IMR-90 (cell line): Measurements from ENCODE around the gene PATL2. TPM values are rescaled to one million over a fixed set of nuclear protein-coding genes. Genes with fewer than 3 reads are reported as not detected.
"Not testable (repeated sequence)": the region's sequence is repeated elsewhere in the genome, so short reads cannot be mapped to it uniquely, and the experiment has no call there.

Experiments
- ATAC-seq: fragments of 200-7000 bp; cut with Tn5 transposase; 2 replicates; pipeline ENCODE4 v1.9.1; 2020; ENCODE audit warnings: low read depth, mild to moderate bottlenecking, moderate library complexity
- BruUV-seq: library from RNA; stranded (reverse); fragments of 400-500 nt; replicated peaks from 2 replicates; lab custom pipeline; 2021; lab: Mats Ljungman, UMichigan
- CTCF ChIA-PET: fragments of 300-600 bp; formaldehyde crosslinking; extraction: SDS; loops from one replicate; lab custom pipeline; 2021; ENCODE audit warnings: antibody characterized with exemption; lab: Yijun Ruan, JAX
- POLR2A ChIA-PET: fragments of 300-600 bp; sonication (Branson Sonifier 250); formaldehyde crosslinking; loops from one replicate; lab custom pipeline; 2022; ENCODE audit warnings: antibody characterized with exemption; ENCODE audit not compliant: unreplicated experiment; lab: Charles Lee
- DNase-seq: peaks from one replicate; pipeline ENCODE4 v3.0.0; 2013
- H2AFZ ChIP-seq: replicated peaks from 2 replicates; pipeline ENCODE3; 2013; ENCODE audit warnings: low read length, mild to moderate bottlenecking; ENCODE audit not compliant: poor library complexity
- H2AK5ac ChIP-seq: 2 replicates; pipeline ENCODE4 v1.6.1; 2013; ENCODE audit warnings: low read depth, low read length, inconsistent platforms
- H2AK9ac ChIP-seq: replicated peaks from 2 replicates; pipeline ENCODE3; 2013; ENCODE audit warnings: mild to moderate bottlenecking, low read depth, low read length, moderate library complexity; ENCODE audit not compliant: poor library complexity
- H2BK120ac ChIP-seq: 2 replicates; pipeline ENCODE4 v1.6.1; 2013; ENCODE audit warnings: low read depth, low read length, inconsistent platforms
- H2BK15ac ChIP-seq: 3 replicates; pipeline ENCODE4 v1.6.1; 2013; ENCODE audit warnings: low read depth, low read length, inconsistent platforms
- H2BK20ac ChIP-seq: 2 replicates; pipeline ENCODE4 v1.6.1; 2013; ENCODE audit warnings: low read depth, mild to moderate bottlenecking, inconsistent platforms, low read length, moderate library complexity
- H2BK5ac ChIP-seq: 2 replicates; pipeline ENCODE4 v1.6.1; 2013; ENCODE audit warnings: mild to moderate bottlenecking, low read depth, low read length, inconsistent platforms; ENCODE audit not compliant: poor library complexity, severe bottlenecking
- H3K14ac ChIP-seq: replicated peaks from 2 replicates; pipeline ENCODE4 v1.6.1; 2013; ENCODE audit warnings: low read depth, low read length, inconsistent platforms
- H3K18ac ChIP-seq: 2 replicates; pipeline ENCODE4 v1.6.1; 2013; ENCODE audit warnings: low read depth, low read length, control low read depth
- H3K23ac ChIP-seq: 2 replicates; pipeline ENCODE4 v1.6.1; 2013; ENCODE audit warnings: low read depth, low read length, inconsistent platforms
- H3K27ac ChIP-seq: 2 replicates; pipeline ENCODE4 v1.5.1; 2013; ENCODE audit warnings: mild to moderate bottlenecking, control low read depth, low read length; ENCODE audit not compliant: insufficient read depth
- H3K27me3 ChIP-seq: 2 replicates; pipeline ENCODE4 v1.6.1; 2013; ENCODE audit warnings: low read length; ENCODE audit not compliant: control insufficient read depth, insufficient read depth
- H3K36me3 ChIP-seq: 2 replicates; pipeline ENCODE4 v1.6.1; 2013; ENCODE audit warnings: low read length, mixed read lengths; ENCODE audit not compliant: control insufficient read depth, insufficient read depth
- H3K4ac ChIP-seq: 2 replicates; pipeline ENCODE4 v1.6.1; 2013; ENCODE audit warnings: low read depth, low read length, inconsistent platforms
- H3K4me1 ChIP-seq: 2 replicates; pipeline ENCODE4 v1.6.1; 2013; ENCODE audit warnings: low read length, mixed read lengths; ENCODE audit not compliant: control insufficient read depth, insufficient read depth
- H3K4me2 ChIP-seq: 2 replicates; pipeline ENCODE4 v1.6.1; 2013; ENCODE audit warnings: low read depth, mild to moderate bottlenecking, control low read depth, low read length, moderate library complexity
- H3K4me3 ChIP-seq: 2 replicates; pipeline ENCODE4 v1.5.1; 2013; ENCODE audit warnings: low read depth, mild to moderate bottlenecking, control low read depth, low read length, moderate library complexity; ENCODE audit not compliant: insufficient read depth
- H3K56ac ChIP-seq: 2 replicates; pipeline ENCODE4 v1.6.1; 2013; ENCODE audit warnings: low read length, inconsistent platforms; ENCODE audit not compliant: insufficient read depth; ENCODE audit errors: extremely low read depth
- H3K79me1 ChIP-seq, 2 experiments: 2 replicates each; pipeline ENCODE4 v1.6.1; 2013; ENCODE audit warnings: low read length in 2 of 2, inconsistent platforms in 1 of 2, low read depth in 1 of 2
- H3K9ac ChIP-seq: 2 replicates; pipeline ENCODE4 v1.6.1; 2013; ENCODE audit warnings: low read depth, low read length, control low read depth
- H3K9me1 ChIP-seq: 2 replicates; pipeline ENCODE4 v1.6.1; 2013; ENCODE audit warnings: low read length, inconsistent platforms; ENCODE audit not compliant: insufficient read depth
- H3K9me3 ChIP-seq: 2 replicates; pipeline ENCODE4 v1.6.1; 2013; ENCODE audit warnings: low read length; ENCODE audit not compliant: control insufficient read depth, insufficient read depth
- H4K20me1 ChIP-seq: 2 replicates; pipeline ENCODE4 v1.6.1; 2013; ENCODE audit warnings: low read length, inconsistent platforms; ENCODE audit not compliant: insufficient read depth
- H4K5ac ChIP-seq: 2 replicates; pipeline ENCODE4 v1.6.1; 2013; ENCODE audit warnings: mild to moderate bottlenecking, low read depth, low read length, control low read depth
- H4K8ac ChIP-seq, 2 experiments: 2 replicates each; pipeline ENCODE4 v1.6.1; 2013; ENCODE audit warnings: low read depth in 2 of 2, low read length in 2 of 2, control low read depth in 1 of 2, inconsistent platforms in 1 of 2
- H4K91ac ChIP-seq: 2 replicates; pipeline ENCODE4 v1.6.1; 2013; ENCODE audit warnings: low read depth, low read length, inconsistent platforms; ENCODE audit not compliant: insufficient read depth
- dilution Hi-C: fragments of 300-500 bp; cut with HindIII; formaldehyde crosslinking; loops from one replicate; pipeline ENCODE4 v1.14.3; 2018; ENCODE audit warnings: low sequenced_read_pairs; ENCODE audit not compliant: unreplicated experiment
- in situ Hi-C: fragments of 300-500 bp; cut with MboI; formaldehyde crosslinking; loops from 3 replicates; pipeline ENCODE4 v1.14.3; 2019; ENCODE audit warnings: low sequenced_read_pairs, inconsistent platforms, mixed read lengths
- intact Hi-C: fragments of 100-400 bp; cut with micrococcal nuclease; formaldehyde crosslinking; loops from 2 replicates; pipeline ENCODE4 v1.10.0; 2022
- polyA plus RNA-seq, 3 experiments: library from polyadenylated mRNA; depleted of rRNA; stranded (reverse); fragments of >200 nt; gene quantifications; 2 replicates each; pipeline ENCODE4 v1.2.3, GENCODE V29; 2012; ENCODE audit warnings: low replicate concordance in 1 of 3
- total RNA-seq: library from RNA; depleted of rRNA; stranded (reverse); fragments of >200 nt; gene quantifications from 2 replicates; pipeline ENCODE4 v1.2.3, GENCODE V29; 2012

Gene PATL2
- total and polyA plus RNA-seq, 2 of the 4 experiments (the other 2 are of a cell fraction) = 0.10 TPM; not detected in 1

- H2BK20ac ChIP-seq, H2AK9ac ChIP-seq, H3K27ac ChIP-seq, H3K18ac ChIP-seq, ATAC-seq, H4K8ac ChIP-seq, BruUV-seq, DNase-seq, dilution Hi-C loops, H3K4me3 ChIP-seq, H3K4me2 ChIP-seq, H4K5ac ChIP-seq, H2BK120ac ChIP-seq, H2BK5ac ChIP-seq, H3K4ac ChIP-seq, H3K36me3 ChIP-seq, H4K20me1 ChIP-seq, H2AK5ac ChIP-seq, H3K4me1 ChIP-seq, H3K56ac ChIP-seq, H2AFZ ChIP-seq, H3K14ac ChIP-seq, in situ Hi-C loops, H3K23ac ChIP-seq, H3K9me1 ChIP-seq, H3K9me3 ChIP-seq, H2BK15ac ChIP-seq, H3K9ac ChIP-seq, H4K91ac ChIP-seq, POLR2A ChIA-PET, CTCF ChIA-PET, H3K27me3 ChIP-seq, H3K79me1 ChIP-seq: not testable (repeated sequence)
- intact Hi-C loops = loop anchor here (5.0 kb wide), 1 partner anchor 33 kb away; no protein-coding TSS in a partner anchor
These were observed 10.4 kb downstream of the PATL2 start for GRCh38 chr15:44700676-44701075.
